HG03565 (cell line): ENCODE measurements around the gene OR2T4.
A peak's percentile ranks its signal among the peaks of the same experiment; 100 is the strongest.

Experiments used
- ATAC-seq: cut with Tn5 transposase; IDR thresholded peaks from one replicate; pipeline ENCODE4 v1.9.1; 2021; ENCODE audit warnings: mild to moderate bottlenecking, moderate library complexity; ENCODE audit not compliant: unreplicated experiment

Gene OR2T4

DNA sequence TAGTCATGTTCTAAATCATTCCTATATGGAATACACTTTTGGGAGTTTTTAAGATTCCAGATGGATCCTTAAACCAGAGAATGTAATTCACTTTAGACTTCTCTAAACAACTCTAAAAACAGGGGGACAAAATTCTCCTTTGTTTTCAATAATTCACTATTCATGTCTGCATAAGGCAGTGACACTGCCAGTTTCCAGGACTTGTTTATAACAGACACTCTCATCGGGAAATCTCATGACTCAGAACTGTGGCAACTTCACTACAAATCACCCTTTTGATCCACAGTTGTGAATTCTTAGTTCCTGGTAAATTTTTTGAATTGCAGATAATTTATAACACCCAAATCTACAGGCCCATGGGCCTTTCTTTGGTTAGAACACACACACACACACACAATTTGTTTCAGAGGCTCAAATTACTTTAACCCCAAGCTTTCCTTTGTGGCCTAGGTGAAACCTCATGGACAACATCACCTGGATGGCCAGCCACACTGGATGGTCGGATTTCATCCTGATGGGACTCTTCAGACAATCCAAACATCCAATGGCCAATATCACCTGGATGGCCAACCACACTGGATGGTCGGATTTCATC lies at the start of gene OR2T4:
OR2T4 (plus strand) TSS at position 545 of the 595 bp plus-strand sequence; CDS start at position 545, 0 bp downstream.
- ATAC-seq, result no peak

GRCh38 chr1:248316796-248317195 lies 44.7 kb upstream of the OR2T4 start:
- no peak for ATAC-seq

DNA sequence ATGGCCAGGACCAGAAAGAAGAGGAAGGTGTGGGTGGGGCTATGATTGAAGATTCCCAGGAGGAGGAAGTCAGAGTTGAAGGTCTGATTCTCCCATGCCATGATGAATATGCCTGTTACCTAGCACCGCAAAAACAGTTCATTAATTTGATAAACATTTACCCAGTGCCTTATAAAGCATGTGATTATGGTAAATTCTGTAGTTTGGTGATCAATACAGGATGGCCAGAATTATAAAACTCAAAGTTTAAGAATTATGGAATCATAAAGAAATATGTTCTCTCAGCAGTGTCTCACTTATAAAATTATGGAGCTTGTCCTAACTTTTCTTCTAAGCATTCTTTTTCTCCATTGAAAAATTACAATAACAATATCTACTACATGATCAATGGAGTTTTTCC lies 37.0 kb upstream of the OR2T4 start, which contains the start of gene OR2M7:
OR2M7 (minus strand) TSS at position 101 of the 400 bp plus-strand sequence; CDS start at position 101, 0 bp downstream.
- ATAC-seq, result no peak

GRCh38 chr1:248343451-248343850 lies 18.0 kb upstream of the OR2T4 start:
- no peak for ATAC-seq

DNA sequence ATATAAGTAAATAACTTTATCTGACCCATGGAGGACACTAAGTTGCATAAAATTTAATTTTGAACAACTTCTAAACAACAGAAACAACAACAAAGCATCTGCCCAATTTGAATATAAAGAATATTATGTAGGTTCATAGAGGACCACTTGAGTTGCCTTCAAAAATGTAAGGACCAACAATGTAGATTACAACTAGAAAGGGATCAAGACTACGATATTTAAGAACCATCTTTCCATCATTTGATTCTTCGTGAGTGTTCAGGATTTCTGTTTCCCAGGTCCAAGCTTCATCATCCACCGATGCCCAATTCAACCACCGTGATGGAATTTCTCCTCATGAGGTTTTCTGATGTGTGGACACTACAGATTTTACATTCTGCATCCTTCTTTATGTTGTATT lies 13.0 kb upstream of the OR2T4 start, which contains the start of gene OR14C36:
OR14C36 (plus strand) TSS at position 301 of the 400 bp plus-strand sequence; CDS start at position 301, 0 bp downstream.
- ATAC-seq, result no peak

- ATAC-seq, result no peak
Observed at GRCh38 chr1:248359415-248359814, 2.0 kb upstream of the OR2T4 start.

- no peak for ATAC-seq
Observed at GRCh38 chr1:248366609-248367008, 5.1 kb downstream of the OR2T4 start.

GRCh38 chr1:248372394-248372793 lies 10.9 kb downstream of the OR2T4 start:
- ATAC-seq, result no peak

DNA sequence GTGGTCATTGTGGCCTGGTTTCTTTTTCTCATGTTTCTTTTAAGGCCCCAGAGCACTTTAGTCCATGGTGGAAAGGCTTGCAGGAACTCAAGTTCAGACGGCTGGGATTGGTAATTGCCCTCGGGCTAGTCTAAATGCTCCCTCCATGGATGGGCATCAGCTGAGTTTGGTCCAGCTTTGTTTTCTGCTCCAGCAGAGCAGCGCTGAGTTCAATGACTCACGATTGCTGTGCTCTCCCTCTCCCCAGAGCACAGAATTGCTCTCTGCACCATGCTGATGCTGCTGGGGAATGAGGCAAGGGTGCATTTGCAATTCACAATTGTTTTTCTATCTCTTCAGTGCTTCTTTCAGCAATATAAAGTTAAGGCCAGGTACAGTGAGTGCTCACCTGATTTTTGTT lies 12.3 kb downstream of the OR2T4 start:
- ATAC-seq, result no peak

DNA sequence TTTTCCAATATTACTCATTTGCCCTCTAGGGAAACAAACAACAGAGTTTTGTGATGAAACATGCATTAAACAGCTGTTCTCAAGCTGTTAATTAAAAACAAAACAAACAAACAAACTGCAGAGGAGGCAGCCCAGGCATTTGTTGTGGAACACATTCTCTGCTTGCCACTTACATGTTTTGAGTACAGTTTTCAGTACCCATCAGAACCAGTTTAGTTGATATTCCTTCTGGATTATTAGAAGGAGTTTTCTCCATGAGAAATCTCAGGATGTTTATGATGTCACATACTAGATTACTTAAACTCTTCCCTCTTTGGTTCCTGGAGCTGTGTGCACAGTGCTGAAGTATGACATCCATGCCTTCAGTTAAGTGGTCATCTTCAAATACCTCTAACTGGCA lies 14.0 kb downstream of the OR2T4 start, which contains the start of gene OR2T6:
OR2T6 (plus strand) TSS at position 301 of the 400 bp plus-strand sequence. CDS start 11,863 bp downstream, outside the sequence.
- no peak for ATAC-seq

GRCh38 chr1:248376916-248377315 lies 15.5 kb downstream of the OR2T4 start:
- ATAC-seq, result no peak

GRCh38 chr1:248380854-248381253 lies 19.4 kb downstream of the OR2T4 start:
- ATAC-seq, result no peak

- ATAC-seq, result no peak
Observed at GRCh38 chr1:248388426-248388825, 27.0 kb downstream of the OR2T4 start.

- ATAC-seq, result no peak
Observed at GRCh38 chr1:248393050-248393449, 31.6 kb downstream of the OR2T4 start.

GRCh38 chr1:248402748-248403147 lies 41.3 kb downstream of the OR2T4 start, which contains the start of gene OR2T1:
Gene OR2T1 (plus strand): TSS chr1:248403048. CDS start chr1:248406148, 3,100 bp downstream.
- ATAC-seq, result no peak

DNA sequence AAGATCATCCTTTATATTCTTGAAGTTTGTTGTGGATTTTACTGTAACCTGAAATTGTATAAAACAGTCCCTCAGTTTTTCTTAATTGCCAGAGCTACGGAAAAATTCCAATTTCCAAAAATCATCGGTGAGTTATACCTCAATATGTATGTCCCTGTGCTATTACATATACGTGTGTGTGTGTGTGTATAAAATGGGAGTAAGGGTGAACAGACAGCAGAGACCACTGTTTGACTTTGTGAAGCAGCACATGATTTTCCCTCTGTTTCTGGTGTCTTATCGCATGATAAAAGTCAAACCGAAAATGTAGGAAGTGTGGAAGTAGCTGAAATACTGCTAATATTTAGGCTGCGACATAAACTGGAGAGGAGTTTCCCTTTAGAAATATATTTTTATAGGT lies 42.6 kb downstream of the OR2T4 start:
- no peak for ATAC-seq

DNA sequence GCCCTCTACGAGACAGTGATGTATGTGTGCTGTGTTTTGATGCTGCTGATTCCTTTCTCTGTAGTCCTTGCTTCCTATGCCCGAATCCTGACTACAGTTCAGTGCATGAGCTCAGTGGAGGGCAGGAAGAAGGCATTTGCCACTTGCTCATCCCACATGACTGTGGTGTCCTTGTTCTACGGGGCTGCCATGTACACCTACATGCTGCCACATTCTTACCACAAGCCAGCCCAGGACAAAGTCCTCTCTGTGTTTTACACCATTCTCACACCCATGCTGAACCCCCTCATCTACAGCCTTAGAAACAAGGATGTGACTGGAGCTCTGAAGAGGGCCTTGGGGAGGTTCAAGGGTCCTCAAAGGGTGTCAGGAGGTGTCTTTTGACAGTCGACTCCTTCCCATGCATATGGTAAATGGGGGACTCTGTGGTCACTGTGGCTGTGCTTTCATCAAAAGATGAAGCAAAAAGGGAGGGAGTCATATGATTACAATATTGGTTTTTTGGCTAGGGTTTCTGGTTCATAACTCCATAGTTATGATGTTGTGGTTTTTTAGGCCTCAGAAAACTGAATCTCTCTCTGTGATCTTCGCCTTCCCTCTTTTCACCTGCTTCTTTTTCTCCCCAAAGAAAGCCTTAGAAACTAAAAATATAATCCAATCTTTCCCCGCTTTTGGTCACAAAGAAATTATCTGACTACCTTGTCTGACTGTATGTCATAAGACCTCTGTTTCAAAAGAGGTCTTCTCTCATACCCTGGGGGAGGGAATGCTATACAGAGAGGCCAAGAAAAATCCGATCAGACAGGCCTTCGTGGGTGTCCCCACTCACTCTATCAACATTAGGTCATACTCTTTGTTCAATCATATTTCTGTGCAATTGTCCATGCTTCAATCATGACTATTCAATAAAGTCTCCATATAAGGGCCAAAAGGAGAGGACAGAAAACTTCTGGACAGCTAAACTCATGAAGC lies 45.5 kb downstream of the OR2T4 start:
- ATAC-seq, result peak; percentile 45
